Activated CD8-positive, alpha-beta T cell treated with anti-CD3 and anti-CD28 coated beads for 36 hours (primary cell): Measurements from ENCODE around the gene RAD52. TPM values are rescaled to one million over a fixed set of nuclear protein-coding genes. Genes with fewer than 3 reads are reported as not detected.

Experiments used
- ATAC-seq: fragments of 200-7000 bp; cut with Tn5 transposase; one replicate; pipeline ENCODE4 v1.10.0; 2021; ENCODE audit warnings: mild to moderate bottlenecking, moderate library complexity
- CTCF ChIA-PET: fragments of 350-600 bp; sonication (Branson Sonifier 250); formaldehyde crosslinking; loops from one replicate; lab custom pipeline; 2021; ENCODE audit warnings: antibody characterized with exemption; lab: Charles Lee
- POLR2A ChIA-PET: fragments of 350-600 bp; sonication (Branson Sonifier 250); formaldehyde crosslinking; loops from one replicate; lab custom pipeline; 2021; ENCODE audit warnings: antibody characterized with exemption; lab: Charles Lee
- DNase-seq: peaks from one replicate; pipeline ENCODE4 v3.0.0-alpha.2; 2020
- H3K27ac Mint-ChIP-seq: one replicate; pipeline ENCODE4 v1.8.0; 2021; ENCODE audit warnings: mild to moderate bottlenecking, mixed read lengths
- H3K27me3 Mint-ChIP-seq: one replicate; pipeline ENCODE4 v1.8.0; 2021; ENCODE audit warnings: mixed read lengths
- H3K36me3 Mint-ChIP-seq: one replicate; pipeline ENCODE4 v1.8.0; 2021; ENCODE audit warnings: low read depth, mixed read lengths
- H3K4me1 Mint-ChIP-seq: one replicate; pipeline ENCODE4 v1.8.0; 2021; ENCODE audit warnings: low read depth, mixed read lengths
- H3K4me3 Mint-ChIP-seq: one replicate; pipeline ENCODE4 v1.8.0; 2021; ENCODE audit warnings: mild to moderate bottlenecking, moderate library complexity, mixed read lengths
- H3K9me3 Mint-ChIP-seq: one replicate; pipeline ENCODE4 v1.8.0; 2021; ENCODE audit warnings: mixed read lengths
- intact Hi-C: fragments of 100-400 bp; cut with micrococcal nuclease; formaldehyde crosslinking; loops from one replicate; pipeline ENCODE4 v1.10.0; 2022
- total RNA-seq, 2 experiments: library from RNA; stranded (reverse); gene quantifications; one replicate each; pipeline ENCODE4 v1.2.3, GENCODE V29; 2021
- TF ChIP-seq, protein P1 (sequence below): fragments of 200-600 bp; IDR thresholded peaks from one replicate; pipeline ENCODE4 v1.8.0; 2022; ENCODE audit warnings: antibody characterized with exemption, mild to moderate bottlenecking

Gene RAD52
- total RNA-seq, 2 experiments from 2014 or later, result 14.9 to 16.3 TPM

DNA sequence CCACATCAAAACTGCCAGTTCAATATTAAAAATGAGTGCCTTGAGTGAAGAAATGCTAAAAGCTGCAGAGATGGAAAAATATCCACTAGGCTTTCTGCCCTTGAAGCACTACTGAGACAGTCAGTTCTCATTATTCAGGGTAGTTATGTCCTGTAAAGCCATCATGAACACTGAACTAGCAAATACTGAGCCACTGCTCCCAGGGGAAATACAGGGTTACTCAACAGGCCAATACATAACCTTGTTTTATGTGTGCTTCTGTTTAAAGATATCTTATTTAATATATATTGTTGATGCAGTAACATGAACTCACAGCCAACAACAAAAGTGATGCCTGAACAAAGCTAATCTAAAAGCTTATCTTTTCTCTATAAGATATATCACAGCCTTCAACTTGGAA is 3.3 kb downstream of the RAD52 start:
- CTCF ChIA-PET, result interaction anchor here (0.7 to 1.9 kb wide), 4 partner anchors 38 to 370 kb away, joined by 3 to 6 read pairs (median 4); no protein-coding TSS in a partner anchor
- intact Hi-C loops, result loop anchor here (10.0 kb wide), 1 partner anchor 381 kb away; no protein-coding TSS in a partner anchor
- H3K27me3 Mint-ChIP-seq, result no peaks in the 10 kb centered on the region
- DNase-seq (no peak), ATAC-seq (no peak)
- H3K4me1 Mint-ChIP-seq, result peaks cover 37% of the 10 kb centered on the region
- POLR2A ChIA-PET, result interaction anchor here (0.6 to 1.0 kb wide), 3 partner anchors 40 to 647 kb away, joined by 3 read pairs; no protein-coding TSS in a partner anchor
- TF ChIP-seq, protein P1, sequence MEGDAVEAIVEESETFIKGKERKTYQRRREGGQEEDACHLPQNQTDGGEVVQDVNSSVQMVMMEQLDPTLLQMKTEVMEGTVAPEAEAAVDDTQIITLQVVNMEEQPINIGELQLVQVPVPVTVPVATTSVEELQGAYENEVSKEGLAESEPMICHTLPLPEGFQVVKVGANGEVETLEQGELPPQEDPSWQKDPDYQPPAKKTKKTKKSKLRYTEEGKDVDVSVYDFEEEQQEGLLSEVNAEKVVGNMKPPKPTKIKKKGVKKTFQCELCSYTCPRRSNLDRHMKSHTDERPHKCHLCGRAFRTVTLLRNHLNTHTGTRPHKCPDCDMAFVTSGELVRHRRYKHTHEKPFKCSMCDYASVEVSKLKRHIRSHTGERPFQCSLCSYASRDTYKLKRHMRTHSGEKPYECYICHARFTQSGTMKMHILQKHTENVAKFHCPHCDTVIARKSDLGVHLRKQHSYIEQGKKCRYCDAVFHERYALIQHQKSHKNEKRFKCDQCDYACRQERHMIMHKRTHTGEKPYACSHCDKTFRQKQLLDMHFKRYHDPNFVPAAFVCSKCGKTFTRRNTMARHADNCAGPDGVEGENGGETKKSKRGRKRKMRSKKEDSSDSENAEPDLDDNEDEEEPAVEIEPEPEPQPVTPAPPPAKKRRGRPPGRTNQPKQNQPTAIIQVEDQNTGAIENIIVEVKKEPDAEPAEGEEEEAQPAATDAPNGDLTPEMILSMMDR, result no peak
- H3K4me3 Mint-ChIP-seq, result peak overlapping the region; percentile 18
- H3K36me3 Mint-ChIP-seq, result peaks cover 32% of the 10 kb centered on the region
- H3K9me3 Mint-ChIP-seq, result peaks cover 1% of the 10 kb centered on the region
- peak overlapping the region; percentile 53 for H3K27ac Mint-ChIP-seq

DNA sequence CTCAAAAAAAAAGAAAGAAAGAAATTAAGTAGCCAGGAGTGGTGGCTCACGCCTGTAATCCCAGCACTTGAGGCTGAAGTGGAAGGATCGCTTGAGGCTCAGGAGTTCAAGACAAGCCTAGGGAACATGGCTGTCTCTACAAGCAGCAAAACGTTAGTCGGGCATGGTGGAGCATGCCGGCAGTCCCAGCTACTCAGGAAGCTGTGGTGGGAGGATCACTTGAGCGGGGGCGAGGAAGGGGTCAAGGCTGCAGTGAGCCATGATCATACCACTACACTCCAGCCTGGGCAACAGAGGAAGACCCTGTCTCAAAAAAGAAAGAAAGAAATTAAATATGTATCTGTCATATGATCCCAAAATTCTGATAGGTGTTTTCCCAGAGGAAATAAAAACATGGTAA is 5.3 kb downstream of the RAD52 start:
- POLR2A ChIA-PET, result no interaction called here
- H3K4me3 Mint-ChIP-seq, result no peak overlapping the region

GRCh38 chr12:943051-943450 is 6.4 kb downstream of the RAD52 start:
- no peak for ATAC-seq
- TF ChIP-seq, protein P1, result no peak
- no peak overlapping the region for H3K4me3 Mint-ChIP-seq
- CTCF ChIA-PET, result no interaction called here
- DNase-seq, result no peak
- H3K27me3 Mint-ChIP-seq, result no peaks in the 10 kb centered on the region
- POLR2A ChIA-PET, result interaction anchor here (0.8 kb wide), 1 partner anchor 25 kb away, joined by 3 read pairs; no protein-coding TSS in a partner anchor
- peaks cover 45% of the 10 kb centered on the region for H3K36me3 Mint-ChIP-seq
- peaks cover 45% of the 10 kb centered on the region for H3K4me1 Mint-ChIP-seq
- H3K27ac Mint-ChIP-seq, result peak overlapping the region; percentile 21
- peaks cover 1% of the 10 kb centered on the region for H3K9me3 Mint-ChIP-seq
- intact Hi-C loops, result loop anchor here (10.0 kb wide), 1 partner anchor 378 kb away; no protein-coding TSS in a partner anchor

More for the DNA sequence above, 5.3 kb downstream of the RAD52 start:
- intact Hi-C loops, result loop anchor here (10.0 kb wide), 1 partner anchor 379 kb away; no protein-coding TSS in a partner anchor
- H3K9me3 Mint-ChIP-seq, result peaks cover 1% of the 10 kb centered on the region
- TF ChIP-seq, protein P1, result no peak
- H3K27me3 Mint-ChIP-seq, result no peaks in the 10 kb centered on the region
- CTCF ChIA-PET, result no interaction called here
- peaks cover 45% of the 10 kb centered on the region for H3K4me1 Mint-ChIP-seq
- peaks cover 44% of the 10 kb centered on the region for H3K36me3 Mint-ChIP-seq
- DNase-seq (no peak), ATAC-seq (no peak)
- peak overlapping the region; percentile 72 for H3K27ac Mint-ChIP-seq

- TF ChIP-seq, protein P1, result no peak
- Mint-ChIP-seq H3K4me1 (peaks cover 20% of the 10 kb centered on the region), H3K27ac (peak overlapping the region; percentile 69), H3K36me3 (peaks cover 38% of the 10 kb centered on the region), H3K9me3 (no peaks in the 10 kb centered on the region), H3K27me3 (no peaks in the 10 kb centered on the region), H3K4me3 (no peak overlapping the region)
- ChIA-PET POLR2A (interaction anchor here (0.5 to 2.1 kb wide), 4 partner anchors 10 to 157 kb away, joined by 3 to 6 read pairs (median 3); partner anchors contain the start of gene RAD52), CTCF (interaction anchor here (0.9 to 2.2 kb wide), 3 partner anchors 35 to 369 kb away, joined by 3 to 5 read pairs (median 3); no protein-coding TSS in a partner anchor)
- ATAC-seq, result no peak
- no peak for DNase-seq
- intact Hi-C loops, result no loop called here
These were observed 10.7 kb downstream of the RAD52 start for GRCh38 chr12:938810-939209.
